ENCODE measurements around the gene ASAH2.
"Not testable (repeated sequence)": the region's sequence is repeated elsewhere in the genome, so short reads cannot be mapped to it uniquely, and the experiment has no call there.

ASAH2 gene

DNA sequence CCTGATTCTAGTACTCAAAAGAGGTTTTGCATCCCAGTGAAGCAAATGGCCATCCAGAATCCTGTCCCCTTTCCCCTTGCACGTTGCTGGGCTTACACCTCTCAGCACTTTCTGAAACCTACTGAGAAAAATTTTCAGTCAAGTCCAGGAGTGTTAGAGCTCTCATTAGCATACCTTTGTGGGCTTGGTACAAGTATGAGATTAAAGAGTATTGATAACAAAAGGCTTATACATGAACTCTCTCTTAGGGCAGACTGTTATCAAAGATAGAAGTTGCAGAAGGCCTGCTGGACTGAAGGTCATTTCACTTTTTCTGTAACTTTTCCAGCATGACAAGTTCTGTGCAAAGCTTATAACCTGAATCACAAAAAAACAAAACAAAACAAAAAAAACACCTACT is at the start of gene ASAH2:
TSS of gene ASAH2 (minus strand) at position 123 of the 400 bp plus-strand sequence. CDS start 2,906 bp downstream, outside the sequence.
- DNase-seq (ENCODE audit: low read depth), result no peak

DNA sequence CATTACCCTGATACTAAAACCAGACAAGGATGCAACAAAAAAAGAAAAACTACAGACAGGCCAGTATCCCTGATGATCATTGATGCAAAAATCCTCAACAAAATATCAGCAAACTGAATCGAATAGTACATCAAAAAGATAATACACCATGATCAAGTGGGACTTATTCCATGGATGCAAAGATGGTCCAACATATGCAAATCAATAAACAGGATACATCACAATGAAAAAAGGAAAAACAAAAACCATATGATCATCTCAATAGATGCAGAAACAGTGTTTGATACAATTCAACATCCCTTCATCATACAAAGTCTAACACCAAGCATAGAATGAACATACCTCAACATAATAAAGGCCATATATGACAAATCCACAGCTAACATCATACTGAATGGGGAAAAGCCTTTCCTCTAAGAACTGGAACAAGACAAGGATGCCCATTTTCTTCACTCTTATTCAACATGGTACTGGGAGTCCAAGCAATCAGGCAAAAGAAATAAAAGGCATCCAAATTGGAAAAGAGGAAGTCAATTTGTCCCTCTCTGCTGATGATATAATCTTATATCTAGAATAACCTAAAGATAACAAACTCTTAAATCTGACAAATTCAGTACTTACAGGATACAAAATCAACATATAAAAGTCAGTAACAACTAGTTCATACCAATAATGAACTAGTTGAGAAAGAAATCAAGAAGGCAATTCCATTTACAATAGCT is 48.8 kb upstream of the ASAH2 start:
- DNase-seq (ENCODE audit: low read depth), result no peak

GRCh38 chr10:50295367-50295766 is 44.1 kb upstream of the ASAH2 start:
- DNase-seq (ENCODE audit: low read depth), result no peak

- no peak for DNase-seq (ENCODE audit: low read depth)
Measured at GRCh38 chr10:50294582-50294981, 43.3 kb upstream of the ASAH2 start.

DNA sequence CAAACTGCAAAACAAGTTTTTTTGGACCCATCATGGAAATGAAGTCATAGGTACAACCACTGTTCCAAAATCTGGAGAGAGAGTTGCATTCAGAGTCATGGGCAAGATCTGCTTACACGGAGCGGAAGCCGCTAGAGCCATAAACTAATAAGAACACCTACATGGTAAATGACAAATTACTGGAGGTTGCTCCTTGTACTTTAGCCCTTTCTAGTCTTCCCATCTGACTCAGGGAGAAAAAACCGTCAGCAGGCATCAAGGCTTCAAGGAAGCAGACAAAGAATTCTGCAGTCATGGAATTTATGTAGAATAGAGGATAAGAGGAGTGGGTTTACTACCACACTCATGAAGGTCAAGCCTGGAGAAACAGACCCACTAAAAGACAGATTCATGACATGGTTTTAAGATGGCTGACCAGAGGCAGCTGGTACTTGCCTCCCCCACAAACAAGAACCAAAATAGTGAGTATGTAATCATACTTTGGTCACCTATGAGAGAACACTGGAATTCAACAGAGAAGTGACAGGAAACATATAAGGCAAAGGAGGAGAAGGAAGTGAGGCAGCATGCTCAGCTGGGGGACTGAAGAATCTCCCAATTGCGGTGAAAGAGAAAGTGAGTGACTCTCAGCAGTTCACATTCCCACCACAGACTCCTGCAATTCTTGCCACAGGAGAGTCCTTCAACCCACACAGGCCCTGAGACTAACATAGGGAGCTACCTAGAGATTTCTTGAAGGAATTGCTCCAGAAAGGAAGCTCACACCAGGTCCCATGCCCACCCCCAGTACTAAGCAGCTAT is 42.4 kb upstream of the ASAH2 start:
- DNase-seq (ENCODE audit: low read depth), result no peak

- DNase-seq (ENCODE audit: low read depth), result no peak
Measured at GRCh38 chr10:50291261-50291850, 40.0 kb upstream of the ASAH2 start.

DNA sequence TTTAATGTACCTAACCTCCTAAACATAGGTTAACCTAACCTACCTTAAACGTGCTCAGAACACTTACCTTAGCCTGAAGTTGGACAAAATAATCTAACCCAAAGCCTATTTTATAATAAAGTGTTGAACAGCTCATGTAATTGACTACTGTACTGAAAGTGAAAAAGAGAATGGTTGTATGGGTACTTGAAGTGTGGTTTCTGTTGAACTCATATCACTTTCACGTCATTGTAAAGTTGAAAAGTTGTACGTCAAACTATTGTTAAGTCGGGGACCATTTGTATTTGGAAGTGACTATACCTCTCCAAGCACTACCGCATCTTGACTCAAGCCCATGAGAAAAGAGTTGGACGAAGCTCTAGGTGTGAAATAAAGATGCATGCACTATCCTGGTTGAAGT is 37.9 kb upstream of the ASAH2 start:
- DNase-seq (ENCODE audit: low read depth), result no peak

DNA sequence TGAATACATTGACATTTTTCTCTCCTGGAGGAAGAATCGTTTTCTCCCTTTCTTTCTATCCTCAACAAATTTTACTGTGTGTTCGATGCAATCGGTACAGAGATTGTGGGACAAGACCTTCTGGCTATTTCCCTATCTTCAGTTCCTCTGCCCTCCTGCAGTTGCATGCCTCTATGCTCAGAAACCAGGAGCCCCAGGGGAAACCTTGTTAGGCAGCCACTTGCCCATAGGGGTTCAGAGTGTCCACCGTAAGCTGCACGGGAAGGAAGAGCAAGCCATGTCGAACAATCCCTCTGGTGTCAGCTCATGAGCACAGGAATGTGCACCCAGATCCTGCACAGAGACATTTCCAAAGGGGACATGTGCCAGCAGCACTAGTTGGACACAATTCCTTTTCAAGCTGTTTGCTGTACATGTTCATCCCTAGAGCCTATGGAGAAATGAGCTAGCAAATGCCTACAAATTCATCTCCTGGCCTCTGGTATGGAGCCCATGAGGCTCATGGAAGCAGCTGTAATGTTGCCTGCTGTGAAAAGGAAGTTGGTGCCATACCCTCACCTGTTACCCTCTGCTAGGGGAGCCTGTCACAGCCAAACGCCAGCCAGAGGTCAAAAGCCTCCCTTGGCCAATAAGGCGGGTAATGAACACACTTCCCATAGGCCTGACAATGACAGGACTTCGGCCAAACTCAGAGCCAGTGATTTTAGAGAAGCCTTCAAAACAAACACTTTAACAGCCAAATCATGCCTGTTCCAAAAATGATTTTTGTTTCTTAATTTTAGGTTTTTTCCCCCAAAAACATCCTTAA is 35.9 kb upstream of the ASAH2 start:
- no peak for DNase-seq (ENCODE audit: low read depth)

DNA sequence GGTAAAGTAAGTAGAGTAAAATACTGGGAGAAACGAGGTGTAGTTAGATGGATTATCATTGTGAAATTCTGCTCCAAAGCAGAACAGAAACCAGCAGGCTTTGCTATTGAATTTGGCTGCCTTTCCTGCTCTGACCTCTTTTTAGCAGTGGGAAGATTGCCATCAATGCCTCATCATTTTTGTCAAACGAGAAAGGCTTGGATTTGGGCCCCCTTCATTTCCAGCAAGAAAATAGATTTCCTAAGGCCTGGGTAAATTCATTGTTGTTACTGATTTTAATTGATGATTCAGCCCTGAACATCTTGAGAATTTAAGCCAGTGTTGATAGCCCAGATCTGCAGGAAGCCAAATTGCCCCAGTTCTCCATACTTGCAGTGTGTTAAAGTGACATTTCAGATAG is 35.2 kb upstream of the ASAH2 start:
- no peak for DNase-seq (ENCODE audit: low read depth)

GRCh38 chr10:50281967-50282522 is 30.7 kb upstream of the ASAH2 start:
- DNase-seq (ENCODE audit: low read depth), result no peak

DNA sequence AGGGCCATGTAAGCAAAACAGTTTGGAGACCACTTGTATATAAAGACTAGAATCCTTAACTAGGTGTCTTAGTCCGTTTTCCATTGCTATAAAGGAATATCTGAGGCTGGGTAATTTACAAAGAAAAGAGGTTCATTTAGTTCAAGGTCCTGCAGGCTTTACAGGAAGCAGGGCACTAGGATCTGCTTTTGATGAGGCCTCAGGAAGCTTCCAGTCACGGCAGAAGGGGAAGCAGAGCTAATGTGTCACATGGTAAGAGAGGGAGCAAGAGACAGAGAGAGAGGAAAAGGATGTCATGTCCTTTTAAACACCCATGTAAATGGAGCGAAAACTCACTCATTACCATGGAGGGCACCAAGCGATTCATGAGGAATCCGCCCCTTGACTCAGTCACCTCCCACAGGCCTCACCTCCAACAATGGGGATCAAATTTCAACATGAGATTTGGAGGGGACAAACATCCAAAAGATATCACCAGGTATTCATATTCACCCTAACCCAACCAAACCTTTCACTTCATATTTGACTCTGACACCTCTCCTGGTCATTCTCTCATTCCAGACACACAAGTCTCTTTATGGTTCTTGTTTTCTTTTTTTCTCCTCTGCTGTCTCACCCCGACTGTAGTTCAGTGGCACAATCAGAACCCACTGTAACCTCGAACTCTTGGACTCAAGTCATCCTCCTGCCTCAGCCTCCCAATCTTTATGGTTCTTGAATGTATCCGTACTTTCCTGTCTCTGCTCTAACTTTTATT is 30.1 kb upstream of the ASAH2 start:
- no peak for DNase-seq (ENCODE audit: low read depth)

DNA sequence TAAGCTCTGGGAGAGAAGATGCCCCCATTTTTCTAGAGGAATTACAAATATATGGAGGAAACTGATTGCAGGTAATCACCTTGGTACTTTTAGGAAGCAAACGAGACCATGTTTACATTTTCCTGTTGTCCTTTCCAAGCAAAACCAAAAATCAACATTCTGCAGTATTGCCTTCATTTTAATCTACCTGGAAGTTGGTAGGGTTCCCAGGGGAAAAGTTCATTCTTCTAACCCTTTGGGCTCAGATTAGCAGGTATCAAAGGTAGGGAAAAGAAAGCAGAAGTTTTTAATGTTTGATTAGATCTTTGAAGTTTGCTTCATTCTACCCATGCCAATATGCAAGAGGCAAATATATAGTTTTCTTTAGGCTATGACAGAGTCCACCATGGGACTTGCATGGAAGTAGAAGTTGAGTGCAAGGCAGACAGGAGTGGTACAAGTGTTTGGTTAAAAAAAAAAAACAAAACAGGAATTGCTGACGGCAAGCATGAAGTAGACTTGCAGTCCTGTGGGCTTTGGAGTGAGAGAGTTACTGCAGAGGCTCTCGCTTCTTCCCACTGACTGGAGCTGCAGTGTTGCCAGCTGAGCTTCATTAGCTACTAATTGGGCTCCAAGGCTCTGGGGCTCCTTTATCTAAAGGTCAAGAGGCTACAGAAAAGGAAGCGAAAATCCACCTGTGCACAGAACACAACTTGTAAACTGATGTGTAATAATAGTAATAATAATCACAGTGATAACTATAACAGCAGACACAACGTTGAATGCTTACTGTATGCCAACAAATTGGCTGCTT is 28.9 kb upstream of the ASAH2 start:
- no peak for DNase-seq (ENCODE audit: low read depth)

DNA sequence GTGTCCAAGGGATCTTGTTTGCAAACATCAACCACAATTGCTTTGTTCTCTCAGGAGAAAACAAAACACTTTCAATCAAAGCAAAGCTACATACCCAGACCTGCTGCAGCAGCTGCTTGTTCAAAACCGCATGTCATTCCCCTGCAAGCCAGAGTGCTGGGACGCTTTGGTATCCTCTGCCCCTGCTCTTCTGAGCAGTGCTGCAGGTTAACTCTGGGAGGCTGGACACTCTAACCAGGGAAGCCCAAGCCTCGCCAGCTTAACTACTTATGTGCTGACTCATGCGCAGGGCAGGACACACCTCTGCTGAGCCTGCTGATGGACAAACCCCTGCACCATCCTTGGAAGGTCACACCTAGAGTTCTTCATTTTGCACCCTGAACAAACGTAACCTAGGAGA is 28.2 kb upstream of the ASAH2 start:
- DNase-seq (ENCODE audit: low read depth), result no peak

DNA sequence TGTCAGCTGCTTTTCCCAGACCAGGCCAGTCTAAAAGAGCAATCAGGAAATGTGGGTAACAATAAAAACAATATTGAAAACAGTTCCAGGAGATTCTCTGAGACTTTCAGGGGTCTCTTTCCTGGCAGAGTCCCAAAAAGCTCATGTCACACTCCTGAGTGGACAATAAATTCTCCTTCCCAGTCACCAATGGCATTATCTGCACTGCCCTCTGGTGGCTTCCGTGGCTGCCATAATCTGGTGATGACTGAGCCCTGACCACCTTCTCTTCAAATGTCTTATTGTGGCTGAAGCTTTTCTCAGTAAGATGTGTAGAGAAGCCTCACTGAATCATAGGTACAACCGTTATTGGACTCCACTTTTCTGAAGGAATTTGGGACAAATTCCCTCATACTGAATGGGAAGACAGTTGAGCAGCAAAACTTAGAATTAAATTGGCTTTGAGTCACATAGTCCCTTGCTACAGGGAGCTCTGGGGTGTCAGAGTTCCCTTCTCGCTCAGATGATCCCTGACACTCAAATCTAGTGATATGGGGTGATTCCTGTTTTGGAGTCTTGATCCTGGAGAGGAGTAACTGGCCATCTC is 24.4 kb upstream of the ASAH2 start:
- DNase-seq (ENCODE audit: low read depth), result peak; percentile 13

- no peak for DNase-seq (ENCODE audit: low read depth)
Measured at GRCh38 chr10:50272531-50272930, 21.2 kb upstream of the ASAH2 start.

GRCh38 chr10:50271564-50272250 is 20.4 kb upstream of the ASAH2 start:
- DNase-seq (ENCODE audit: low read depth), result no peak

DNA sequence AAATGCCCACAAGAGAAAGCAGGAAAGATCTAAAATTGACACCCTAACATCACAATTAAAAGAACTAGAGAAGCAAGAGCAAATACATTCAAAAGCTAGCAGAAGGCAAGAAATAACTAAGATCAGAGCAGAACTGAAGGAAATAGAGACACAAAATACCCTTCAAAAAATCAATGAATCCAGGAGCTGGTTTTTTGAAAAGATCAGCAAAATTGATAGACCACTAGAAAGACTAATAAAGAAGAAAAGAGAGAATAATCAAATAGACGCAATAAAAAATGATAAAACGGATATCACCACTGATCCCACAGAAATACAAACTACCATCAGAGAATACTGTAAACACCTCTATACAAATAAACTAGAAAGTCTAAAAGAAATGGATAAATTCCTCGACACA is 16.6 kb upstream of the ASAH2 start:
- DNase-seq (ENCODE audit: low read depth), result not testable (repeated sequence)

DNA sequence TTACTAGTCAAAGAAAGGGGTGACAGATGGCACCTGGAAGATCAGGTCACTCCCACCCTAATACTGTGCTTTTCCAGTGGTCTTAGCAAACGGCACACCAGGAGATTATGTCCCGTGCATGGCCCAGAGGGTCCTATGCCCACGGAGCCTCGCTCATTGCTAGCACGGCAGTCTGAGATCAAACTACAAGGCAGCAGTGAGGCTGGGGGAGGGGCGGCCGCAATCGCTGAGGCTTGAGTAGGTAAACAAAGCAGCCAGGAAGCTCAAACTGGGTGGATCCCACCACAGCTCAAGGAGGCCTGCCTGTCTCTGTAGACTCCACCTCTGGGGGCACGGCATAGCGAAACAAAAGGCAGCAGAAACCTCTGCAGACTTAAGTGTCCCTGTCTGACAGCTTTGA is 11.3 kb upstream of the ASAH2 start:
- not testable (repeated sequence) for DNase-seq (ENCODE audit: low read depth)

- no peak for DNase-seq (ENCODE audit: low read depth)
Measured at GRCh38 chr10:50260791-50261281, 9.5 kb upstream of the ASAH2 start.
